B cell (primary cell): ENCODE data around the gene CEMIP. TPM values are rescaled to one million over a fixed set of nuclear protein-coding genes. Genes with fewer than 3 reads are reported as not detected.

Experiments
- ATAC-seq: fragments of 200-7000 bp; cut with Tn5 transposase; one replicate; pipeline ENCODE4 v1.10.0; 2021; ENCODE audit warnings: low read depth, mild to moderate bottlenecking, moderate number of reproducible peaks, moderate library complexity
- CTCF ChIA-PET: fragments of 350-600 bp; sonication (Branson Sonifier 250); formaldehyde crosslinking; loops from one replicate; lab custom pipeline; 2021; ENCODE audit warnings: antibody characterized with exemption, inconsistent platforms; lab: Charles Lee
- POLR2A ChIA-PET: fragments of 350-600 bp; sonication (Branson Sonifier 250); formaldehyde crosslinking; loops from one replicate; lab custom pipeline; 2021; ENCODE audit warnings: antibody characterized with exemption; lab: Charles Lee
- DNase-seq: peaks from one replicate; pipeline ENCODE4 v3.0.0; 2013
- H2AFZ ChIP-seq: 2 replicates; pipeline ENCODE4 v1.6.1; 2012; ENCODE audit warnings: mild to moderate bottlenecking, low read depth, low read length; ENCODE audit not compliant: insufficient read depth, poor library complexity, severe bottlenecking
- H3K27ac ChIP-seq, 2 donors: 1 replicate in 1 of 2; 2 replicates in 1 of 2; pipeline ENCODE4 v1.5.1; 2012 to 2013; ENCODE audit warnings: low read length in 2 of 2, mild to moderate bottlenecking in 2 of 2, moderate library complexity in 1 of 2
- H3K27me3 ChIP-seq, 4 experiments: fragments of 200-600 bp in 1 of 4; sonication (generic) in 1 of 4; replicated peaks in 1 of 4; 1 replicate in 2 of 4; 2 replicates in 2 of 4; pipeline versions ENCODE4 v1.6.1 to v1.7.0; 2013 to 2016; ENCODE audit warnings: low read length in 3 of 4, mild to moderate bottlenecking in 2 of 4, mixed read lengths in 1 of 4, moderate library complexity in 1 of 4; ENCODE audit not compliant: insufficient read depth in 4 of 4, control insufficient read depth in 3 of 4; ENCODE audit errors: control extremely low read depth in 1 of 4
- H3K36me3 ChIP-seq, 2 experiments: replicated peaks in 1 of 2; 1 replicate in 1 of 2; 2 replicates in 1 of 2; pipeline versions ENCODE4 v1.6.1 to v1.7.1; 2013; ENCODE audit warnings: low read length in 1 of 2; ENCODE audit not compliant: insufficient read depth in 2 of 2, control insufficient read depth in 1 of 2; ENCODE audit errors: control extremely low read depth in 1 of 2, extremely low read depth in 1 of 2
- H3K4me1 ChIP-seq, 2 donors: fragments of 200-600 bp in 1 of 2; sonication (generic) in 1 of 2; 1 replicate in 1 of 2; 2 replicates in 1 of 2; pipeline versions ENCODE4 v1.5.1 to v1.6.1; 2013 to 2017; ENCODE audit warnings: low read length in 2 of 2; ENCODE audit not compliant: control insufficient read depth in 2 of 2, insufficient read depth in 2 of 2
- H3K4me2 ChIP-seq: replicated peaks from 2 replicates; pipeline ENCODE3; 2012; ENCODE audit warnings: mild to moderate bottlenecking, low read depth, low read length; ENCODE audit not compliant: poor library complexity, severe bottlenecking
- H3K4me3 ChIP-seq, 5 experiments: fragments of 200-600 bp in 1 of 5; sonication (generic) in 1 of 5; 1 replicate in 3 of 5; 2 replicates in 2 of 5; pipeline versions ENCODE4 v1.5.1 to v1.7.0; 2011 to 2016; ENCODE audit warnings: low read length in 4 of 5, mild to moderate bottlenecking in 4 of 5, low read depth in 2 of 5, control low read depth in 1 of 5, moderate library complexity in 1 of 5; ENCODE audit not compliant: insufficient read depth in 1 of 5; ENCODE audit errors: control extremely low read depth in 1 of 5, extremely low read depth in 1 of 5
- H3K79me2 ChIP-seq: fragments of 200-600 bp; sonication (generic); one replicate; pipeline ENCODE4 v1.6.0; 2016; ENCODE audit warnings: low read length; ENCODE audit not compliant: control insufficient read depth, insufficient read depth
- H3K9ac ChIP-seq: fragments of 200-600 bp; sonication (generic); 2 replicates; pipeline ENCODE4 v1.6.1; 2017; ENCODE audit warnings: mild to moderate bottlenecking, low read length, moderate library complexity
- H3K9me3 ChIP-seq, 3 donors: one replicate each; pipeline versions ENCODE4 v1.6.1 to v1.7.1; 2013; ENCODE audit warnings: low read length in 2 of 3; ENCODE audit not compliant: control insufficient read depth in 2 of 3, insufficient read depth in 1 of 3; ENCODE audit errors: control extremely low read depth in 1 of 3
- H4K20me1 ChIP-seq: 2 replicates; pipeline ENCODE4 v1.6.0; 2012; ENCODE audit warnings: mild to moderate bottlenecking, low read length; ENCODE audit not compliant: insufficient read depth, control insufficient read depth, poor library complexity, severe bottlenecking
- H3K27ac Mint-ChIP-seq: one replicate; pipeline ENCODE4 v1.8.0; 2021; ENCODE audit warnings: mixed read lengths
- H3K27me3 Mint-ChIP-seq: one replicate; pipeline ENCODE4 v1.8.0; 2021; ENCODE audit warnings: mixed read lengths
- H3K4me1 Mint-ChIP-seq: one replicate; pipeline ENCODE4 v1.8.0; 2021; ENCODE audit warnings: mixed read lengths
- H3K4me3 Mint-ChIP-seq: one replicate; pipeline ENCODE4 v1.8.0; 2021; ENCODE audit warnings: mixed read lengths
- H3K9me3 Mint-ChIP-seq: one replicate; pipeline ENCODE4 v1.8.0; 2022; ENCODE audit warnings: mixed read lengths; ENCODE audit not compliant: insufficient read depth
- CTCF ChIP-seq: fragments of 200-600 bp; IDR thresholded peaks from one replicate; pipeline ENCODE4 v1.8.0; 2022; ENCODE audit warnings: antibody characterized with exemption, mild to moderate bottlenecking
- EZH2 ChIP-seq: IDR thresholded peaks from 2 replicates; pipeline ENCODE4 v1.6.1; 2012; ENCODE audit warnings: borderline replicate concordance, low read depth, mild to moderate bottlenecking, moderate library complexity, low read length; ENCODE audit not compliant: insufficient read depth, poor library complexity, severe bottlenecking
- WGBS: methylation state at CpG from one replicate; pipeline ENCODE4 v1.1.5; 2013; ENCODE audit warnings: missing lambda C conversion rate; ENCODE audit not compliant: insufficient coverage; 5-methylcytosine and 5-hydroxymethylcytosine counted together
- intact Hi-C: fragments of 100-400 bp; cut with micrococcal nuclease; formaldehyde crosslinking; loops from one replicate; pipeline ENCODE4 v1.10.0; 2022
- polyA plus RNA-seq: library from polyadenylated mRNA; depleted of rRNA; stranded (reverse); fragments of >200 nt; gene quantifications from 2 replicates; pipeline ENCODE4 v1.2.3, GENCODE V29; 2012
- total RNA-seq, 2 donors: library from RNA; stranded (reverse); fragments of 120-200 nt in 1 of 2; gene quantifications; 1 replicate in 1 of 2; 2 replicates in 1 of 2; pipeline versions ENCODE4 v1.2.3 to v1.2.4, GENCODE V29; 2013 to 2022

Gene CEMIP
- total and polyA plus RNA-seq, 2 donors (not counting 1 experiment from before 2014, with no cell fraction given), result 0.32 TPM; not detected in 1

GRCh38 chr15:80785335-80785734 lies 6.2 kb downstream of the CEMIP start:
- ChIA-PET POLR2A (no interaction called here), CTCF (interaction anchor here (1.1 to 2.5 kb wide), 2 partner anchors 8 to 336 kb away, joined by 3 to 14 read pairs; no protein-coding TSS in a partner anchor)
- no peak overlapping the region for H3K27ac ChIP-seq
- no peaks in the 10 kb centered on the region for H3K36me3 ChIP-seq
- H3K9me3 Mint-ChIP-seq, result no peaks in the 10 kb centered on the region
- intact Hi-C loops, result no loop called here
- peaks cover 0 to 8% (median 3%) of the 10 kb centered on the region in 4 experiments for H3K27me3 ChIP-seq
- no peak for TF ChIP-seq EZH2
- TF ChIP-seq CTCF, result no peak
- H3K27ac Mint-ChIP-seq, result no peak overlapping the region
- H3K9ac ChIP-seq, result no peak overlapping the region
- WGBS, result 89% methylated on average over 5 of the region's 5 CpGs
- ATAC-seq (no peak), DNase-seq (no peak)
- H3K4me3 ChIP-seq, result no peak overlapping the region
- H3K4me2 ChIP-seq, result no peak overlapping the region
- H3K4me1 ChIP-seq, result peaks cover 0 to 1% of the 10 kb centered on the region in 2 donors
- peaks cover 0 to 2% (median 0%) of the 10 kb centered on the region in 3 donors for H3K9me3 ChIP-seq
- no peak overlapping the region for H2AFZ ChIP-seq
- H3K79me2 ChIP-seq, result no peaks in the 10 kb centered on the region
- peaks cover 41% of the 10 kb centered on the region for H3K27me3 Mint-ChIP-seq
- H3K4me1 Mint-ChIP-seq, result no peaks in the 10 kb centered on the region
- H3K4me3 Mint-ChIP-seq, result no peak overlapping the region
- H4K20me1 ChIP-seq, result no peaks in the 10 kb centered on the region

- intact Hi-C loops, result no loop called here
- Histone ChIP-seq H3K4me3 (no peak overlapping the region), H3K36me3 (no peaks in the 10 kb centered on the region), H2AFZ (no peak overlapping the region), H3K27ac (no peak overlapping the region), H3K79me2 (no peaks in the 10 kb centered on the region), H4K20me1 (no peaks in the 10 kb centered on the region), H3K9ac (no peak overlapping the region), H3K27me3 (peaks cover 0 to 4% (median 0%) of the 10 kb centered on the region in 4 experiments), H3K9me3 (no peaks in the 10 kb centered on the region), H3K4me1 (no peaks in the 10 kb centered on the region), H3K4me2 (no peak overlapping the region)
- Mint-ChIP-seq H3K27me3 (peaks cover 46% of the 10 kb centered on the region), H3K9me3 (no peaks in the 10 kb centered on the region), H3K4me1 (no peaks in the 10 kb centered on the region), H3K4me3 (no peak overlapping the region), H3K27ac (no peak overlapping the region)
- CTCF ChIA-PET, result interaction anchor here (1.1 to 2.5 kb wide), 3 partner anchors 9 to 336 kb away, joined by 3 to 14 read pairs (median 5); no protein-coding TSS in a partner anchor
- no peak for DNase-seq
- ATAC-seq, result no peak
- TF ChIP-seq EZH2 (no peak), CTCF (no peak)
- POLR2A ChIA-PET, result no interaction called here
- 74% methylated on average over 2 of the region's 5 CpGs for WGBS
Observed at GRCh38 chr15:80785811-80786354, 6.7 kb downstream of the CEMIP start.
